Esophagus muscularis mucosa (tissue), 4 donors: ENCODE results near the gene C5orf47. TPM values are rescaled to one million over a fixed set of nuclear protein-coding genes. Genes with fewer than 3 reads are reported as not detected.

Experiments used
- DNase-seq: peaks from one replicate; pipeline ENCODE4 v3.0.0-alpha.2; 2017; ENCODE audit errors: extremely low spot score
- H3K27ac ChIP-seq, 4 donors: fragments of 200-600 bp; sonication (generic); replicated peaks in 1 of 4; 1 replicate in 3 of 4; 2 replicates in 1 of 4; pipeline ENCODE4 v1.5.1; 2016 to 2019; ENCODE audit warnings: mild to moderate bottlenecking in 1 of 4
- H3K27me3 ChIP-seq, 4 donors: fragments of 200-600 bp; sonication (generic); one replicate each; pipeline versions ENCODE4 v1.5.1 to v1.6.0; 2016 to 2019
- H3K36me3 ChIP-seq, 4 donors: fragments of 200-600 bp; sonication (generic); one replicate each; pipeline ENCODE4 v1.5.1; 2016 to 2019
- H3K4me1 ChIP-seq, 4 donors: fragments of 200-600 bp; sonication (generic); one replicate each; pipeline ENCODE4 v1.5.1; 2016 to 2019
- H3K4me3 ChIP-seq, 4 donors: fragments of 200-600 bp; sonication (generic); 1 replicate in 2 of 4; 2 replicates in 2 of 4; pipeline ENCODE4 v1.5.1; 2016 to 2019; ENCODE audit warnings: mild to moderate bottlenecking in 4 of 4, moderate library complexity in 1 of 4
- H3K9me3 ChIP-seq, 4 donors: fragments of 200-600 bp; sonication (generic); 1 replicate in 3 of 4; 2 replicates in 1 of 4; pipeline ENCODE4 v1.5.1; 2016 to 2019
- CTCF ChIP-seq, 3 experiments: fragments of 200-600 bp in 2 of 3; fragments of 450-650 bp in 1 of 3; sonication (generic) in 2 of 3; IDR thresholded peaks; one replicate each; pipeline ENCODE4 v1.5.1; 2017 to 2019; ENCODE audit warnings: antibody characterized with exemption in 3 of 3, mild to moderate bottlenecking in 2 of 3, moderate library complexity in 1 of 3
- EP300 ChIP-seq: sonication (generic); formaldehyde crosslinking; IDR thresholded peaks from one replicate; pipeline ENCODE4 v1.6.1; 2017; ENCODE audit warnings: antibody characterized with exemption
- POLR2A ChIP-seq: fragments of 450-650 bp; IDR thresholded peaks from one replicate; pipeline ENCODE4 v1.6.1; 2017; ENCODE audit warnings: antibody characterized with exemption, moderate library complexity, mild to moderate bottlenecking, low read depth
- POLR2AphosphoS5 ChIP-seq, 2 donors: sonication (generic); formaldehyde crosslinking; IDR thresholded peaks; one replicate each; pipeline ENCODE4 v1.6.1; 2017; ENCODE audit warnings: antibody characterized with exemption in 2 of 2
- WGBS: methylation state at CpG from one replicate; pipeline ENCODE4 v1.1.5; 2018; 5-methylcytosine and 5-hydroxymethylcytosine counted together
- intact Hi-C: fragments of 100-400 bp; cut with DNase I; formaldehyde crosslinking; loops from one replicate; pipeline ENCODE4 v1.15.1; 2023
- total RNA-seq, 4 donors: library from RNA; depleted of rRNA; stranded (reverse); fragments of >200 nt; gene quantifications; one replicate each; pipeline versions ENCODE4 v1.1.0 to v1.2.1, GENCODE V29; 2016

C5orf47 gene
- total RNA-seq, 4 donors from 2014 or later = not detected

GRCh38 chr5:173963182-173963838 is 25.7 kb upstream of the C5orf47 start:
- Histone ChIP-seq H3K27ac (peak overlapping the region; percentile 28 to 48 (median 38)), H3K9me3 (no peaks in the 10 kb centered on the region), H3K4me3 (peak overlapping the region; percentile 22 to 30 (median 28)), H3K27me3 (no peaks in the 10 kb centered on the region), H3K4me1 (peaks cover 10 to 18% (median 13%) of the 10 kb centered on the region in 4 donors), H3K36me3 (peaks cover 0 to 16% (median 2%) of the 10 kb centered on the region in 4 donors)
- intact Hi-C loops = no loop called here
- TF ChIP-seq POLR2A (no peak), POLR2AphosphoS5 (IDR thresholded peaks at IDR 0.05) (no peak), CTCF (IDR thresholded peaks at IDR 0.05) (no peak), EP300 (no peak)
- DNase-seq = no peak
- WGBS = 34% methylated on average over 10 of the region's 10 CpGs

GRCh38 chr5:173963867-173964441 is 25.0 kb upstream of the C5orf47 start:
- intact Hi-C loops = no loop called here

GRCh38 chr5:173964506-173964905 is 24.5 kb upstream of the C5orf47 start:
- WGBS = 73% methylated on average over 1 of the region's 1 CpG
- intact Hi-C loops = no loop called here
- Histone ChIP-seq H3K27ac (no peak overlapping the region), H3K9me3 (no peaks in the 10 kb centered on the region), H3K4me3 (no peak overlapping the region), H3K36me3 (peaks cover 0 to 7% (median 2%) of the 10 kb centered on the region in 4 donors), H3K27me3 (no peaks in the 10 kb centered on the region), H3K4me1 (peaks cover 10 to 18% (median 13%) of the 10 kb centered on the region in 4 donors)
- no peak for DNase-seq
- TF ChIP-seq POLR2AphosphoS5 (IDR thresholded peaks at IDR 0.05) = no peak
- no peak for TF ChIP-seq EP300
- TF ChIP-seq POLR2A = no peak
- no peak for TF ChIP-seq CTCF (IDR thresholded peaks at IDR 0.05)

More at GRCh38 chr5:173963867-173964441, 25.0 kb upstream of the C5orf47 start:
- 67% methylated on average over 18 of the region's 19 CpGs for WGBS
- Histone ChIP-seq H3K4me1 (peaks cover 10 to 18% (median 13%) of the 10 kb centered on the region in 4 donors), H3K27me3 (no peaks in the 10 kb centered on the region), H3K9me3 (no peaks in the 10 kb centered on the region), H3K4me3 (peak overlapping the region; percentile 22 to 30 (median 28)), H3K27ac (peak overlapping the region; percentile 28 to 48 (median 38)), H3K36me3 (peaks cover 0 to 12% (median 2%) of the 10 kb centered on the region in 4 donors)
- no peak for DNase-seq
- no peak for TF ChIP-seq CTCF (IDR thresholded peaks at IDR 0.05)
- no peak for TF ChIP-seq EP300
- TF ChIP-seq POLR2AphosphoS5 (IDR thresholded peaks at IDR 0.05) = no peak
- no peak for TF ChIP-seq POLR2A

- no peak overlapping the region for H3K27ac ChIP-seq
- peaks cover 0 to 4% (median 0%) of the 10 kb centered on the region in 4 donors for H3K36me3 ChIP-seq
- intact Hi-C loops = no loop called here
- no peak for TF ChIP-seq CTCF (IDR thresholded peaks at IDR 0.05)
- TF ChIP-seq POLR2AphosphoS5 (IDR thresholded peaks at IDR 0.05) = no peak
- TF ChIP-seq EP300 = no peak
- TF ChIP-seq POLR2A = no peak
- H3K4me1 ChIP-seq = peaks cover 10 to 18% (median 15%) of the 10 kb centered on the region in 4 donors
- 58% methylated on average over 4 of the region's 4 CpGs for WGBS
- no peak overlapping the region for H3K4me3 ChIP-seq
- no peaks in the 10 kb centered on the region for H3K9me3 ChIP-seq
- no peaks in the 10 kb centered on the region for H3K27me3 ChIP-seq
- no peak for DNase-seq
Measured at GRCh38 chr5:173967241-173967640, 21.7 kb upstream of the C5orf47 start.
